ENCODE measurements around the gene TDP2.
"Not testable (repeated sequence)": the region's sequence is repeated elsewhere in the genome, so short reads cannot be mapped to it uniquely, and the experiment has no call there.

Gene TDP2, protein sequence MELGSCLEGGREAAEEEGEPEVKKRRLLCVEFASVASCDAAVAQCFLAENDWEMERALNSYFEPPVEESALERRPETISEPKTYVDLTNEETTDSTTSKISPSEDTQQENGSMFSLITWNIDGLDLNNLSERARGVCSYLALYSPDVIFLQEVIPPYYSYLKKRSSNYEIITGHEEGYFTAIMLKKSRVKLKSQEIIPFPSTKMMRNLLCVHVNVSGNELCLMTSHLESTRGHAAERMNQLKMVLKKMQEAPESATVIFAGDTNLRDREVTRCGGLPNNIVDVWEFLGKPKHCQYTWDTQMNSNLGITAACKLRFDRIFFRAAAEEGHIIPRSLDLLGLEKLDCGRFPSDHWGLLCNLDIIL

DNA sequence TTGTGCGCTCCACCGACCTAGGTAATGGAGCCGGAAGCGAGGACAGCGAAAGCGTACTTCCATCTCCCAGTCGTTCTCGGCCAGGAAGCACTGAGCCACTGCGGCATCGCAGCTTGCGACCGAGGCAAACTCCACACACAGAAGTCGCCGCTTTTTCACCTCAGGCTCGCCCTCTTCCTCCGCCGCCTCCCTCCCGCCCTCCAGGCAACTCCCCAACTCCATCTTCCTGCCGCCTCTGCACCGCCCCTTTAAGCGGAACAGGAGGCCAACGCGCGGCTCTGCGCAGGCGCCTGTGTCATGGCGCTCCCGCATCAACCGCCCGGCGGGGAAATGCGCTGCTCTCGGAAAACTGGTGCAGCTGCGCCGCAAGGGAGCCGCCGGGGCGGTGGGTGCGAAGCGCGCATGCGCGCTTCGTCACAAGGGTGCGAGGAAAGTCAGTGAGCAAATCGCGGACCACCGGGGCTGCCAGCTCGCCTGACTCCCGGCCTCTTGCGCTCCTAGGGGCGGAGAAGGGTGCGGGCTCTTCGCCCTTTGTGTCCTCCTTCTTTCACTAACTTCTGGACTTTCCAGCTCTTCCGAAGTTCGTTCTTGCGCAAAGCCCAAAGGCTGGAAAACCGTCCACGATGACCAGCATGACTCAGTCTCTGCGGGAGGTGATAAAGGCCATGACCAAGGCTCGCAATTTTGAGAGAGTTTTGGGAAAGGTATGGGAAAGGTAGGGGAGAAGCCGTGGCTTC is at the start of gene TDP2, which contains the start of gene ACOT13:
TSS of gene TDP2 (minus strand) at position 259 of the 737 bp plus-strand sequence. CDS start at position 222, 37 bp downstream.
TSS of gene ACOT13 (plus strand) at position 437 of the 737 bp plus-strand sequence. CDS start at position 624, 187 bp downstream.
- Histone ChIP-seq H3K27me3 (ENCODE audit: insufficient read depth, low read length) (no peaks in the 10 kb centered on the region), H3K4me1 (ENCODE audit: control insufficient read depth, insufficient read depth, low read length, unreplicated experiment) (peaks cover 23% of the 10 kb centered on the region), H3K4me3 (ENCODE audit: low read depth, low read length) (peak within 1 kb of the TSS; percentile 88), H3K79me2 (ENCODE audit: control insufficient read depth, insufficient read depth, low read length, unreplicated experiment) (peaks cover 30% of the 10 kb centered on the region), H2AFZ (ENCODE audit: low read length, unreplicated experiment) (peak within 1 kb of the TSS; percentile 95), H3K27ac (ENCODE audit: low read depth, low read length) (peak within 1 kb of the TSS; percentile 92), H3K36me3 (ENCODE audit: insufficient read depth, low read length) (peaks cover 15% of the 10 kb centered on the region; the same call in 1 of the 2 replicates)

DNA sequence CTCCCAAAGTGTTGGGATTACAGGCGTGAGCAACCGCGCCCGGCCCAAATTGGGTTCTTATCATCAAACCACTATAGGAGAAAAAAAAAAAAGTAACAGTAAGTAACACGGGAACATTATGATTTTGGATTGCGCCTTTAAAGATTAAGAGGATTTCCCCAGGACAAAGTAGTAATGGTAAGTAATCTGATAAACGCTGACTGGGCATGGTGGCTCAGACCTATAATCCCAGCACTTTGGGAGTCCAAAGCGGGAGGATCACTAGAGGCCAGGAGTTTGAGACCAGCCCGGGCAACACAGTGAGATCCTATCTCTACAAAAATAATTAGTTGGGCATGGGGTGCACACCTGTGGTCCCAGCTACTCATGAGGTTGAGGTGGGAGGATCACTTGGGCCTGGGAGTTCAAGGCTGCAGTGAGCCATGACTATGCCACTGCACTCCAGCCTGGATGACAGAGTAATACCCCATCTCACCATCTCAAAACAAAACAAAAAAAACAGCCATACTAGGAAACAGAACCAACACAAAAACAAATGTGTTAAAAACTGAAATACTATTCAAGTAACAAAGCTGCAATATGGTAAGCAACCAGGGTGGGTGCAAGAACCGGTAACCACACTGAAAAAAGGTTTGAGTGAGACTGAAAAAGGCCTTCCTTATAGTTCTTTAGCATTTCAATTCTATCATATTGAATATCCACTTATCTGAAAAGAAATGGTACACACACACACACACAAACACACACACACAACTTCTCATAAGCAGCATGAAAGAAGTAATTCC is 44.0 kb upstream of the TDP2 start:
- Histone ChIP-seq H3K27me3 (ENCODE audit: insufficient read depth, low read length) (no peaks in the 10 kb centered on the region), H3K4me1 (ENCODE audit: control insufficient read depth, insufficient read depth, low read length, unreplicated experiment) (peaks cover 18% of the 10 kb centered on the region), H3K79me2 (ENCODE audit: control insufficient read depth, insufficient read depth, low read length, unreplicated experiment) (peaks cover 61% of the 10 kb centered on the region), H3K4me3 (ENCODE audit: low read depth, low read length) (no peak overlapping the region), H3K36me3 (ENCODE audit: insufficient read depth, low read length) (peaks cover 76% of the 10 kb centered on the region), H2AFZ (ENCODE audit: low read length, unreplicated experiment) (no peak overlapping the region), H3K27ac (ENCODE audit: low read depth, low read length) (no peak overlapping the region)

DNA sequence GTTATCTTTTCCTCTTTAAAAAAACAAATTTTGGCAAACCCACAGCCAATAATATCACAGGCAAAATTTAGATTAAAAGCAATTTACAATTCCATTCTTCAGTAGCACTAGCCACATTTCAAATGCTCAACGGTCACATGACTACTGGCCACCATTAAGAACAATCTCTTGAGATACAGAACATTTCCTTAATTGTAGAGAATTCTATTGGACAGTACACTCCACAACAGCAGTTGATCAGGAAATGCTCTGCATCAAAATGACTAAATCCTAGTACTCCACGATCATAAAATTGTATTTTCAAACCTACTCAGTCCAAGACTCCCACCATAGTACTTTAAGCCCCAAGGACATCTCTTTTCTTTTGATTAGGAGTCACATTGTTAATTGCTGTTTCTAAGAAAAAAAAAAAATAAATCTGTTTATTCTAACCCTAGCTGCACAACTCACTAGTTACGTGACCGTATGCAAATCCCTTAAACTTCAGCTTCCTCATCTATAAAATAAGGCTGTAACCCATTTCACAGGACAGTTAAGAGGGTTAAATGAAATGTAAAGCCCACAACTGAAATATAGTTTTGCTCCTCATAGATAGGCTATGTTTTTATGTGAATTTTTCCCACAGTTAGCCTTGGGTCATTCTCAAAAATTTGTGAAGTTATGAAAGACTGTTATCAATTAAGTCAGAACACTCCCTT is 42.5 kb upstream of the TDP2 start:
- Histone ChIP-seq H3K36me3 (ENCODE audit: insufficient read depth, low read length) (peaks cover 80% of the 10 kb centered on the region), H3K27ac (ENCODE audit: low read depth, low read length) (no peak overlapping the region), H3K27me3 (ENCODE audit: insufficient read depth, low read length) (no peaks in the 10 kb centered on the region), H2AFZ (ENCODE audit: low read length, unreplicated experiment) (no peak overlapping the region), H3K79me2 (ENCODE audit: control insufficient read depth, insufficient read depth, low read length, unreplicated experiment) (peaks cover 46% of the 10 kb centered on the region), H3K4me3 (ENCODE audit: low read depth, low read length) (no peak overlapping the region), H3K4me1 (ENCODE audit: control insufficient read depth, insufficient read depth, low read length, unreplicated experiment) (peaks cover 6% of the 10 kb centered on the region)

DNA sequence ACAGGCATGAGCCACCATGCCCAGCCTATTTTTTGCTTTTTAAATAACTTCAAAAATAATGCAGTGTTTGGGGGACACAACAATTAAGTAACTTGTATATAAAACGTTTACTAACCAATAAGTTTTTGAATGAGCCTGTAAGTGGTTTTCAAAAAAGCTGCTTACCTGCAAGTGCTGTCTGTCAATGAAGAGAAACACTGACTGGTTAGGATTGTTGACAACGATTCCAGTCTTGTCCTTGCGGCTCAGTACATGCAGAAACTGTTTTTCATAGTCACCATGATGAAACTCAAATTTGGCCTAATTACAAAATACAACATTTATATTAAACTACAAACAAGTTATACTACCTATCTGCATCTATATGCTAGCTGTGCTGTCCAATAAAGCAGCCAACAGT is 41.9 kb upstream of the TDP2 start:
- H3K4me1 ChIP-seq (ENCODE audit: control insufficient read depth, insufficient read depth, low read length, unreplicated experiment): peaks cover 1% of the 10 kb centered on the region
- peaks cover 78% of the 10 kb centered on the region for H3K36me3 ChIP-seq (ENCODE audit: insufficient read depth, low read length)
- H3K4me3 ChIP-seq (ENCODE audit: low read depth, low read length): no peak overlapping the region
- H3K79me2 ChIP-seq (ENCODE audit: control insufficient read depth, insufficient read depth, low read length, unreplicated experiment): peaks cover 40% of the 10 kb centered on the region
- no peak overlapping the region for H2AFZ ChIP-seq (ENCODE audit: low read length, unreplicated experiment)
- H3K27me3 ChIP-seq (ENCODE audit: insufficient read depth, low read length): no peaks in the 10 kb centered on the region
- no peak overlapping the region for H3K27ac ChIP-seq (ENCODE audit: low read depth, low read length)

DNA sequence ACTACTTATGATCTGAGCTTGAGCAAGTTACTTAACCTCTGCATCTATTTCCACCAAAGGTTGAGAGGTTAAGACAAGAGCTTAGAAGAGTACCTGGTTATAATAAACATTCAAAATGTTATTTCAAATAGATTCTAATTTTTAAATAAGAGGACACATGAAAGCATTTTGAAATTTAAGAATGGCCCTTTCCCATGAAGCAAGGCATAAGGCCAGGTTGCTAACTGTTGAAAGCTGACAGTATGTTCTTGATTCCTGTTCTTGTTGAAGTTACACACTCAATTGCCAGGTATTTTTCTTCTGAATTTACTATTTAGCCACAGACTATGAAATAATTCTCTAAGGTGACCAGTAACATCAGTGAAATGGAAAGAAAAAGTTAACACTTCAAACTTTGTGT is 37.8 kb upstream of the TDP2 start:
- H3K27ac ChIP-seq (ENCODE audit: low read depth, low read length): peak overlapping the region; percentile 6; the same call in 1 of the 2 replicates
- no peaks in the 10 kb centered on the region for H3K27me3 ChIP-seq (ENCODE audit: insufficient read depth, low read length)
- no peak overlapping the region for H3K4me3 ChIP-seq (ENCODE audit: low read depth, low read length)
- no peak overlapping the region for H2AFZ ChIP-seq (ENCODE audit: low read length, unreplicated experiment)
- peaks cover 7% of the 10 kb centered on the region for H3K79me2 ChIP-seq (ENCODE audit: control insufficient read depth, insufficient read depth, low read length, unreplicated experiment)
- peaks cover 59% of the 10 kb centered on the region for H3K36me3 ChIP-seq (ENCODE audit: insufficient read depth, low read length)
- H3K4me1 ChIP-seq (ENCODE audit: control insufficient read depth, insufficient read depth, low read length, unreplicated experiment): peaks cover 6% of the 10 kb centered on the region

DNA sequence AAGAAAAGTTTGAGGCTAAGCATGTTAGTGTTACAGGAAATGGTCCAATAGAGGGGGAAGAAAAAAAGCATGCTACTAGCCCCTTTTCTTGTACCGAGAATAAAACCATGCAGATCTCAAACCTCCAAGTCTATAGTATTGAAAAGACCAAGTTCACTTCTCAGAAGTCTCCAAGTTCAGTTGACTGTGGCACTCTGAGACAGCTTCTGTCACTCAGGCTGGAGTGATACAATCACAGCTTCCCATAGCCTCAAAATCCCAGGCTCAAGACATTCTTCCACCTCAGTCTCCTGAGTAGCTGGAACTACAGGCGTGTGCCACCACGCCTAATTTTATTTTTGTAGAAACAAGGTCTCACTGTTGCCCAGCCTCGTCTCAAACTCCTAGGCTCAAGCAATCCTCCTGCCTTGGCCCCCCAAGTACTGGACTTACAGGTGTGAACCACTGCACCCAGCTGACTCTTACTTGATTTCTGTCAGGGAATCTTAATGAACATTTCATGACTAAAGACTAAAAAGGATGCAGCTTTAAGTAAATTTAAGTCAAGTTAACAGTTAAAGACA is 36.1 kb upstream of the TDP2 start:
- no peak overlapping the region for H3K27ac ChIP-seq (ENCODE audit: low read depth, low read length)
- H3K4me1 ChIP-seq (ENCODE audit: control insufficient read depth, insufficient read depth, low read length, unreplicated experiment): peaks cover 7% of the 10 kb centered on the region
- no peaks in the 10 kb centered on the region for H3K27me3 ChIP-seq (ENCODE audit: insufficient read depth, low read length)
- H3K79me2 ChIP-seq (ENCODE audit: control insufficient read depth, insufficient read depth, low read length, unreplicated experiment): no peaks in the 10 kb centered on the region
- no peak overlapping the region for H2AFZ ChIP-seq (ENCODE audit: low read length, unreplicated experiment)
- H3K4me3 ChIP-seq (ENCODE audit: low read depth, low read length): no peak overlapping the region
- peaks cover 42% of the 10 kb centered on the region for H3K36me3 ChIP-seq (ENCODE audit: insufficient read depth, low read length)

DNA sequence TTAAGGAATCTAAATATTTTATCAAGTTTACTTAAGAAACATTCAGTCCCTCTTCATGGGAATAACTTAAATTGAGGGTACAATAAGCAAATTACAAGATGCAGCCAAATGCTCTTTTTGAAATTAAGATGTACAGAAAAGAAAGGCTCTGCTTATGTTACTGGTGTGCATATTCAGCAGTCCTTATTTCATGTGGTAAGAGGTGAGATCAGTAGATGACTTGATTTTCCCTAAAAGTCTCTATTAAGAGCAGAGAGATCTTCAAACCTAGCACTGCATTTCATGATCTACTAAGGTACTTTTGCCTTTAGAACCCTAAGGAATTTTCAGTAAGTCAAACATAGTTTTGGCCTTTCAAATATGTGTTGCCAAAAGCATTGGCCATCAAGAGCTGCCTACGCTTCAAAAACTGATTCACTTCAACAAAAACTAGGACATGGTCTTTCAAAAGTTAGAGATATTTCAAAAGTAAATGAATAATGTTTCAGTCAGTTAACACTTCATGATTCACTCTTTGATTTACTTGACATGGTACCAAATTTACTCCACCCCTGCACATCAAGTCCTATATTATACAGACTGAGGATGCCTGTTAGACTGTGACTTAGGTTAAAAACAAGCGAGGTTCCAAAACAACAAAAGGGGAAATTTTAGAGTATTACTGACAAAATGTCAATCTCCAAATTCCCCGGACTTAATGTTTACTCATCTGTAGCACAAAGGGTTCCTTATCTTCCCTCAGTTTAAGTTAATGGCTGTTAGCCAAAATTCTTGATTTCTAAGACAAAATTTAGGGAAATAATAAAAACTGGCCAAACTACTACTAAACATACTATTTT is 33.0 kb upstream of the TDP2 start:
- H2AFZ ChIP-seq (ENCODE audit: low read length, unreplicated experiment): no peak overlapping the region
- H3K4me3 ChIP-seq (ENCODE audit: low read depth, low read length): no peak overlapping the region
- peak overlapping the region; percentile 6 for H3K27ac ChIP-seq (ENCODE audit: low read depth, low read length)
- H3K36me3 ChIP-seq (ENCODE audit: insufficient read depth, low read length): peaks cover 16% of the 10 kb centered on the region
- no peaks in the 10 kb centered on the region for H3K79me2 ChIP-seq (ENCODE audit: control insufficient read depth, insufficient read depth, low read length, unreplicated experiment)
- H3K4me1 ChIP-seq (ENCODE audit: control insufficient read depth, insufficient read depth, low read length, unreplicated experiment): peaks cover 7% of the 10 kb centered on the region
- H3K27me3 ChIP-seq (ENCODE audit: insufficient read depth, low read length): no peaks in the 10 kb centered on the region

DNA sequence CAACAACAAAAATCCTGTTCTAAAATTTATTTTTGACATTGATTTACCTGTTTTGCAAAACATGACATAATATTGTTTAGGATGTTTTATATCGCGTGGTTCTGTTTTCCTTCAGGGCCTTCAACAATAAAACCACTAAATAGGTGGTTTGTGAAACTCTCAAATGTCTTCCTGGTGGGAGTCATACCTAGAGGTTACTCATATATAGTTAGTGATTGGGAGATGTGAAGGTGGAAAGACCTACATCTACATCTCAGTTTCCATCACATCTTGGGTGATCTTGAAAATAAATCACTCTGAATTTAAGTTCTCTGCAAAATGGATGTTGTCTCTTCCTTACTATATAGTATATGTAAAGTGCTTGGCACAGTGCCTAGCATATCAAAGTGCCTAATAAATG is 29.4 kb upstream of the TDP2 start:
- Histone ChIP-seq H3K36me3 (ENCODE audit: insufficient read depth, low read length) (no peaks in the 10 kb centered on the region), H3K4me1 (ENCODE audit: control insufficient read depth, insufficient read depth, low read length, unreplicated experiment) (peaks cover 7% of the 10 kb centered on the region), H3K79me2 (ENCODE audit: control insufficient read depth, insufficient read depth, low read length, unreplicated experiment) (no peaks in the 10 kb centered on the region), H2AFZ (ENCODE audit: low read length, unreplicated experiment) (no peak overlapping the region), H3K27me3 (ENCODE audit: insufficient read depth, low read length) (no peaks in the 10 kb centered on the region), H3K27ac (ENCODE audit: low read depth, low read length) (no peak overlapping the region), H3K4me3 (ENCODE audit: low read depth, low read length) (no peak overlapping the region)

DNA sequence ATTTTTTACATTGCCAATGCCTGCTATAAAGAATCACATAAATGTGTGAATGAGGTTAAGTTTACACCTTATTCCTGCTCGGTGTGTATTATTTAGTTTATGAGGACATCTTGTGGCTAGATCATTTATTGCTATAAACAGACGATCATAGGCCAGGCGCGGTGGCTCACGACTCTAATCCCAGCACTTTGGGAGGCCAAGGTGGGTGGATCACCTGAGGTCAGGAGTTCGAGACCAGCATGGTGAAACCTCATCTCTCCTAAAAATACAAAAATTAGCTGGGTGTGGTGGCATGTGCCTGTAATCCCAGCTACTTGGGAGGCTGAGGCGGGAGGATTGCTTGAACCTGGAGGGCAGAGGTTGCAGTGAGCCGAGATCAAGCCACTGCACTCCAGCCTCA is 28.9 kb upstream of the TDP2 start:
- not testable (repeated sequence) for H3K27me3 ChIP-seq (ENCODE audit: insufficient read depth, low read length)

More for the DNA sequence above, 28.9 kb upstream of the TDP2 start:
- H3K4me3 ChIP-seq (ENCODE audit: low read depth, low read length); H3K27ac ChIP-seq (ENCODE audit: low read depth, low read length); H2AFZ ChIP-seq (ENCODE audit: low read length, unreplicated experiment); H3K79me2 ChIP-seq (ENCODE audit: control insufficient read depth, insufficient read depth, low read length, unreplicated experiment); H3K4me1 ChIP-seq (ENCODE audit: control insufficient read depth, insufficient read depth, low read length, unreplicated experiment); H3K36me3 ChIP-seq (ENCODE audit: insufficient read depth, low read length): not testable (repeated sequence)

All from ACC112 (cell line).